Activated CD8-positive, alpha-beta memory T cell treated with anti-CD3 and anti-CD28 coated beads for 36 hours (primary cell): Measurements from ENCODE around the gene GSTP1. TPM values are rescaled to one million over a fixed set of nuclear protein-coding genes. Genes with fewer than 3 reads are reported as not detected.
"Not testable (repeated sequence)": the region's sequence is repeated elsewhere in the genome, so short reads cannot be mapped to it uniquely, and the experiment has no call there.

ENCODE experiments used
- CTCF ChIA-PET: fragments of 350-600 bp; sonication (Branson Sonifier 250); formaldehyde crosslinking; loops from one replicate; lab custom pipeline; 2021; ENCODE audit warnings: antibody characterized with exemption; lab: Charles Lee
- POLR2A ChIA-PET: fragments of 350-600 bp; sonication (Branson Sonifier 250); formaldehyde crosslinking; loops from one replicate; lab custom pipeline; 2021; ENCODE audit warnings: antibody characterized with exemption; lab: Charles Lee
- total RNA-seq, 2 experiments: library from RNA; stranded (reverse); gene quantifications; one replicate each; pipeline ENCODE4 v1.2.3, GENCODE V29; 2021

The GSTP1 gene
- total RNA-seq, 2 experiments from 2014 or later, result 471 to 491 TPM

DNA sequence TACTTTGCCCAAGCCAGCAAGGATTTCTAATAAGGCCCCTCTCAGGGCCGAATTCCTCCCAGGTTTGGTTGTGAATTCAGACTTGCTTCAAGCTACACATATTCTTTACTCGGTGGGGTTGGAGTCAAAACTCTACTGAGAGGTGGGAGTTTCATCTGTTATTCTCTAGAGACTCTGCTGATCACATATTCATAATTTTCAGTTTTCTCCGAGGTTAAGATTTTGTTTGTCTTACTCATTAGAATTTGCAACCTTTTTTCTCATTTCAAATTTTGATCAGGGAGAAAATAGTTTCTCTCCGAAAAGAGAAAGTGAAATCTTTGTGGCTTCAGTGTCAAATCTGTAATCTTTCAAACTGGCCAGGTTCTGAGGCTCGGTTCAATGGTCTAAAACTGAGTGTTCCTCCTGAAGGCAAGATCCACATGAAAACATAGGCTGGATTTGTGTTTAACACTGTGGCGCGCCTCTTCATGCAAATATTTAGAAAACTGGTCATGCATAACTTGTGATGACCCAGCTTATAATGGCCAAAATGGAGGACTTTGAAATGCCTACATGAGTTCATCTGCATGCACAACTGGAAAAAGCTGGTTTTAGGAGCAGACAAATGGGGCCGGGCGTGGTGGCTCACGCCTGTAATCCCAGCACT is 21.5 kb upstream of the GSTP1 start:
- CTCF ChIA-PET, result no interaction called here

DNA sequence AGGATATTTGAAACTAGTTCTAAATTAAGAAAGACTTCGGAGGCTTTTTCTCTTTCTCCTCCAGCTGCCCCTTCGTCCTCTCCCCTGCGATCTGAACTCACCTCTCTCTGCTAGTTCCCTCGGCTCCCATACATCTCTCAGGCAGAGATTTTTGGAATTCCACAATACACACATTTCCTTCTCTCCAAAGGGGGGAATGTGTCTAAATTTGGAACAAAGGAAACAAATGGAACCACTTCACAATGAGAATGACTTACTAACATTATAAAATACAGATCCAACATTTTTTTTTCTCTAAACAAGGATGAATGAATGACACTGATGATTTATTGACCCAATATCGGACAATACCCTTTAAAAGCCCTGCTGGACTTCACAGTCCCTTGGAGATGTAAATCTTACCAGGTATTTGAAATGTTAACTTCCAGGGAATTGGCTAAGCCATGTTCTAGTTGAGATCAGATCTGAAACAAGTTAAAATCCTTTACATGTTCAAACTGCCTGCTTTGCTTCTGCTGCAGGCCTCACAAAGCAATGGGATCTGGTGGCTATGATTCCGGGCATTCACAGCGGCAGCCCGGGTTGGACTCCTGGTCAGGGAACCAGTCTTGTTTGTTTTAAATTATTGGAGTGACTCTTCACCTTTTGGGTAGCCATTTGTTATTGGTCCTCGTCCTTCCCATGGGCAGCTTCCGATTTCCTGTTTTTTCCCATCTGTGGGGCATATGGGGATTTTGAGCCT is 20.5 kb upstream of the GSTP1 start:
- CTCF ChIA-PET, result no interaction called here
- POLR2A ChIA-PET, result no interaction called here

More for the DNA sequence above, 21.5 kb upstream of the GSTP1 start:
- POLR2A ChIA-PET, result no interaction called here

DNA sequence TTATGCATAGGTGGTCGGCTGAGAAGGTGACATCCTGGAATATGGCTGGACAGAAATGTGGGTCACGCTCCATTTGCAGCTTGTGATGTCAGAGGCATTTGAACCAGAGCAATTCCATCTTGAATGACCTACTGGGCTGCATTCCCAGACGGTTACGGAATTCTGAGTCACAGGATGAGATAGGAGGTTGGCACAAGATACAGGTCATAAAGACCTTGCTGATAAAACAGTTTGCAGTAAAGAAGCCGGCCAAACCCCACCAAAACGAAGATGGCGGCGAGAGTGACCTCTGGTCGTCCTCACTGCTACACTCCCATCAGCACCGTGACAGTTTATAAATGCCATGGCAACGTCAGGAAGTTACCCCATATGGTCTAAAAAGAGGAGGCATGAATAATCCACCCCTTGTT is 19.9 kb upstream of the GSTP1 start:
- CTCF ChIA-PET, POLR2A ChIA-PET: not testable (repeated sequence)

DNA sequence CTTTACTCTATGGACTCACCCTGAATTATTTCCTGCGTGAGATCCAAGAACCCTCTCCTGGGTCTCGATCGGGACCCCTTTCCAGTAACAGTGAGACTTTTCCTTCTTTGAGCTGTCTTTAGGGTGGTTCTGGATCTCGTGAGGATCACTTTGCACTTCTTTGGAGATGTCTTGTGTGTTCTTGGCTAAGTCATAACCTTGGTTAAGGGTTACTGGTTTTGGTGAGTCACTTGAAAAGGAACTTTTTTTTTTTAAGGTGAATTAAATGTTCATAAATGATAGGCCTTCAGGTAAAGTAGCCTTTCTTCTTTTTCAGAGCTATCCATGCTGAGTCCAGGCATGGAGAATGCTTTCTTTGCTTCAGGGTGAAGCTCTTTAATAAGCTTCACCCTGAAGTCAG is 19.4 kb upstream of the GSTP1 start:
- ChIA-PET CTCF (no interaction called here), POLR2A (no interaction called here)

DNA sequence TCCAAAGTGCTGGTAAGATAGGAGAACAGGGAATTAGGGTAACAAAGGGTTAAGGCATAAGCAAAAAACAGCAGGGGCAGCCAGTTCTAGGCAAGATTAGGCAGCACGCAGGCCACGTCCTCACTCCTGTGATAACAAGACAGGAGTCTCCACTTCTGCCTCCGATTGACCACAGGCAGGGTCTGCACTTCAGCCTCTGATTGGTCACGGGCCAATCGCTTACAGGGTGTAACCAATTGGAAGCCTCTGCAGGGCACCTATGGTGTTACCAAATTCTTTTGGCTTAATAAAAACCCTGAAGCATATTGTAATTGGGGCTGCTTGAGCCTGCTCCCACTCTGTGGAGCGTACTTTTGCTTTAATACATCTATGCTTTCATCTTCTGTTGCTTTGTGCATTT is 12.2 kb upstream of the GSTP1 start:
- ChIA-PET CTCF (interaction anchor here (1.2 kb wide), 1 partner anchor 74 kb away, joined by 3 read pairs; no protein-coding TSS in a partner anchor), POLR2A (no interaction called here)

DNA sequence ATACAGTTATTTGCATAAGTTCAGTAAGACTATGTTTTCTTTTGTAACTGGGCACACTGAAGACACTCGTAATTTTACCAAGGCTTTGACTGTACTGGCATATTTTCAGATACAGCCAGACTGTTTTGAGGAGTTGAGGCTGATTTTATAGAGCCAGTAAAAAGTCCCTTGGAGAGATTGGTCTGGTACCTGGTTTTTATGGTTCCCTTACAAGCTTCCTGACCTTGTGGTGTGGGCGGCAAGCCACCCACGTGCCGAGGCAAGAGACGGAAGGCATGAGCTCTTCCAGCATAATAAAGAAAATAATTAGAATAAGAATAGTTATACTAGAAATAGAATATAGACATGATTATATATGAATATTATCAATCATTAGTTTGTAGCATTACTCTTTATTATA is 11.3 kb upstream of the GSTP1 start:
- CTCF ChIA-PET, result interaction anchor here (1.2 to 1.5 kb wide), 2 partner anchors 57 to 73 kb away, joined by 3 to 6 read pairs; partner anchors contain the start of gene NUDT8
- POLR2A ChIA-PET, result interaction anchor here (0.6 kb wide), 1 partner anchor 141 kb away, joined by 3 read pairs; no protein-coding TSS in a partner anchor

DNA sequence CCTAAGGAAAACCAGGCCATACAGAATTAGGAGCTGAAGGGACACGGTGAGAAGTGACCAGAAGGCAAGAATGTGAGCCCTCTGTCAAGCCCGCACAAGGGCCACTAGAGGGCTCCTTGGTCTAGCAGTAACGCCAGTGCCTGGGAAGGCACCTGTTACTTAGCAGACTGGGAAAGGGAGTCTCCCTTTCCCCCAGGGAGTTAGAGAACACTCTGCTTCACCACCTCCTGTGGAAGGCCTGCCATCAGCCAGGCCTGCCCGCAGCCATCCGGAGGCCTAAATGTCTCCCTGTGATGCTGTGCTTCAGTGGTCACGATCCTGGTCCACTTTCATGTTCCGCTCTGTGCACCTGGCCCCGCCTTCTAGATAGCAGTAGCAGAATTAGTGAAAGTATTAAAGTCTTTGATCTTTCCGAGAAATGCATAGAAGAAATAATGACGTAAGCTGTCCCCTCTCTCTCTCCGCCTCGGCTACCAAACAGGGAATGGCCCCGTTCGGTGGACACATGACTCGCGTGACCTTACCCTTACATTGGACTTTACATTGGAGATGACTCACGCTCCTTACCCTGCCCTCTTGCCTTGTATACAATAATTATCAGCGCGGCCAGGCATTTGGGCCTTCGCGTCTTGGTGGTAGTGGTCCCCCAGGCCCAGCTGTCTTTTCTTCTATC is 10.7 kb upstream of the GSTP1 start:
- POLR2A ChIA-PET, result interaction anchor here (0.6 kb wide), 1 partner anchor 140 kb away, joined by 3 read pairs; no protein-coding TSS in a partner anchor
- CTCF ChIA-PET, result interaction anchor here (1.2 to 1.5 kb wide), 2 partner anchors 56 to 73 kb away, joined by 3 to 6 read pairs; partner anchors contain the start of gene NUDT8

DNA sequence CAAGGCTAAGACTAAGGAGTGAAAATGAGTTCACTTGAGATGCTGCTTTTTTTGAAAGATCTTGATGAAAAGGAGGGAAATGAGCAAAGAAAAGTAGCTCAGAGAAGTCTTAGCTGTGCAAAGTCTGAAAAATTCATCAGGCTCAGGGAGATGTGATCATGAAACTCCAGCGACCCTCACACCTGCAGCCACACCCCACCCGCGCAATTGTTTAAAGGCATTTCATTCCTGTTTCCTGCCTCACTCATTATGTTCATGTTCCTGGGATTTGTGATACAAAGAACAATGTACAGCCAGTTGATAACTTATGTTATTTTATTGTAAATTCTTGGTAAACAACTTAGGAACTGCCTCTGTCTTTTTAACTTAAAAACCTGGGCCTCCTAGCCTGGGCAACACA is 8.7 kb upstream of the GSTP1 start:
- ChIA-PET CTCF (interaction anchor here (0.9 kb wide), 1 partner anchor 8 kb away, joined by 3 read pairs; the partner anchor contains the start of gene GSTP1), POLR2A (no interaction called here)

DNA sequence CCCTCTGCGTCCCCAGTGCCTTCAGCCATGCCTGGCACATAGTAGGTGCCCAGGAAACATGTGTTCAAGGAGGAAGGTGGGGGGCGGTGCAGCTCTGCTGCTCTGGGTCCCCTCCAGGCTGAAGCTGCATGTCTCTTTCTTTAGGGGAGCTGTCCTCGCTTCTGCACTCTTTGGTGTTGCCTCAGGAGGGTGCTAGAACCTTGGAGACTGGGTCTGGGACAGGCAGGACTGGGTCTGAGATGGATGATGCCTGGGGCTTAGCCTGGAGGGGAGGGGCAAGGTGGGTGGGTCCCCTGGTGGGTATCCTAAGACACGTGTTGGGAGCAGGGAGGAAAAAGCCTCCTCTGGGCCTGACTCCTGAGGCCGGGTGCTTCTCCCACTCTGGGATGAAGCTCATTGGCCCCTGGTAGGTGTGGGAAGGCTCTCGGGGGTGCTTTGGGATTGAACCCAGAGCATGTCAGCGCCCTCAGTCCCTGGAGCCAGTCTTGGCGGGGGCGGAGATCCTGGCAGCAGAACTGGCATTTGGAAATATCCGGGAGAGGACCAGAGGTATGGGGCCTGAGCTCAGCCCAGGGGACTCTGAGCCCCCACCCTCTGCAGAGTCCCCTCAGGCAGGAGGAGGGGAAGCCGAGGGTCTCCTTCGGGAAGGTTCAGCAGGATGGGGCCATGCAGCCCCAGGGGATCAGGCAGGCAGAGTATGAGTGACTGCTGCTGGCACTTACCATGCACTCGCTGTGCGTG is 6.7 kb upstream of the GSTP1 start:
- CTCF ChIA-PET, result interaction anchor here (1.2 to 1.5 kb wide), 2 partner anchors 37 to 38 kb away, joined by 3 read pairs; no protein-coding TSS in a partner anchor
- POLR2A ChIA-PET, result no interaction called here

DNA sequence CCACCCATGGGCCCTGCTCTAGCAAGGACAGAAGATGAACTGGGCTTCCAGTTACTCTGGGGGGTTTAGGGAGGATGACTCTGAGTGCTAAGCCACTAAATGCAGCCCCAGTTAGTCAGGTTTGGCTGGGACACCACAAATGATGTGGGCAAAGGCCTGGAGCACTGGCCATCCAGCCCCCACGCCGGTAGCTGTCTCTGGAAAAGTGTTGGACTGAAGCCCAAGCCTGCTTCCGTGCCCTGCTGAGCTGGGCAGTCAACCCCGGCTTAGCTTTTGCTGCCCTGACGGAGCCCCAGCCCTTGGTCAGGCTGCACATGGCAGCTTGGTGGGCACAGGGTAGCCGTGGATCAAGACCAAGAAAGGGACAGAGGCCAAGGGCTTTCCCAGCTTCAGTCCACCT is 5.7 kb upstream of the GSTP1 start:
- ChIA-PET CTCF (interaction anchor here (0.6 to 1.5 kb wide), 2 partner anchors 36 to 39 kb away, joined by 3 read pairs; no protein-coding TSS in a partner anchor), POLR2A (no interaction called here)

DNA sequence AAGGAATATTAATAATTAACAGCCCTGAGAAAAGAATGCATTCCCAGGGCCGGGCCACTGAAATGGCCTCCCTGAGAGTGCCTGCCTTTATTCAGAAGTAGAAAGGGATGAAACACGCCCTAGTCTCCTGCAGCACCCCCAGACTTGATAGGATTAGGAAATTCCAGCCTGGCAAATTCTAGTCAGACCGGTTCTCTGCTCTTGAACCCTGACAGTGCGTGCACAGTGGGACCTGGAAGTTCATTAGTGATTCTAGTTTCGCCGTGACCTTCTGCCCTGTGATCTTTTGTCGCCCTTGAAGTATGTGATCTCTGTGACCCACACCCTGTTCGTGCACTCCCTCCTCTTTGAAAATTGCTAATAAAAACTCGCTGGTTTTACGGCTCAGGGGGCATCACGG is 2.1 kb upstream of the GSTP1 start:
- CTCF ChIA-PET, result no interaction called here
- POLR2A ChIA-PET, result no interaction called here

DNA sequence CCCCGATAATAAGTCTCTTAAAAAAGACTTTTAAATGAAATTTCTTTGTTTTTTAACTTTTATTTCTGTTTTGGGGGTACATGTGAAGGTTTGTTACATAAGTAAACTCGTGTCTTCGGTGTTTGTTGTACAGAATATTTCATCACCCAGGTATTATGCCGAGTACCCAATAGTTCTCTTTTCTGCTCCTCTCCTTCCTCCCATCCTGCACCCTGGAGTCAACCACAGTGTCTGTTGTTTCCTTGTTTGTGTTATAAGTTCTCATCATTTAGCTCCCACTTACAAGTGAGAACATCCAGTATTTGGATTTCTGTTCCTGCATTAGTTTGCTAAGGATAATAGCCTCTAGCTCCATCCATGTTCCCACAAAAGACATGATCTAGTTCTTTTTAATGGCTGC is 1.6 kb upstream of the GSTP1 start:
- CTCF ChIA-PET, result no interaction called here
- POLR2A ChIA-PET, result no interaction called here

DNA sequence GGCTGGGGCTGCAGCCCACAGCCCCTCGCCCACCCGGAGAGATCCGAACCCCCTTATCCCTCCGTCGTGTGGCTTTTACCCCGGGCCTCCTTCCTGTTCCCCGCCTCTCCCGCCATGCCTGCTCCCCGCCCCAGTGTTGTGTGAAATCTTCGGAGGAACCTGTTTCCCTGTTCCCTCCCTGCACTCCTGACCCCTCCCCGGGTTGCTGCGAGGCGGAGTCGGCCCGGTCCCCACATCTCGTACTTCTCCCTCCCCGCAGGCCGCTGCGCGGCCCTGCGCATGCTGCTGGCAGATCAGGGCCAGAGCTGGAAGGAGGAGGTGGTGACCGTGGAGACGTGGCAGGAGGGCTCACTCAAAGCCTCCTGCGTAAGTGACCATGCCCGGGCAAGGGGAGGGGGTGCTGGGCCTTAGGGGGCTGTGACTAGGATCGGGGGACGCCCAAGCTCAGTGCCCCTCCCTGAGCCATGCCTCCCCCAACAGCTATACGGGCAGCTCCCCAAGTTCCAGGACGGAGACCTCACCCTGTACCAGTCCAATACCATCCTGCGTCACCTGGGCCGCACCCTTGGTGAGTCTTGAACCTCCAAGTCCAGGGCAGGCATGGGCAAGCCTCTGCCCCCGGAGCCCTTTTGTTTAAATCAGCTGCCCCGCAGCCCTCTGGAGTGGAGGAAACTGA is 731 bp downstream of the GSTP1 start:
- ChIA-PET CTCF (interaction anchor here (0.9 to 1.6 kb wide), 4 partner anchors 8 to 267 kb away, joined by 3 to 8 read pairs (median 4); no protein-coding TSS in a partner anchor), POLR2A (interaction anchor here (1.0 to 1.2 kb wide), 2 partner anchors 30 to 211 kb away, joined by 3 to 4 read pairs; partner anchors contain the start of gene CLCF1)

DNA sequence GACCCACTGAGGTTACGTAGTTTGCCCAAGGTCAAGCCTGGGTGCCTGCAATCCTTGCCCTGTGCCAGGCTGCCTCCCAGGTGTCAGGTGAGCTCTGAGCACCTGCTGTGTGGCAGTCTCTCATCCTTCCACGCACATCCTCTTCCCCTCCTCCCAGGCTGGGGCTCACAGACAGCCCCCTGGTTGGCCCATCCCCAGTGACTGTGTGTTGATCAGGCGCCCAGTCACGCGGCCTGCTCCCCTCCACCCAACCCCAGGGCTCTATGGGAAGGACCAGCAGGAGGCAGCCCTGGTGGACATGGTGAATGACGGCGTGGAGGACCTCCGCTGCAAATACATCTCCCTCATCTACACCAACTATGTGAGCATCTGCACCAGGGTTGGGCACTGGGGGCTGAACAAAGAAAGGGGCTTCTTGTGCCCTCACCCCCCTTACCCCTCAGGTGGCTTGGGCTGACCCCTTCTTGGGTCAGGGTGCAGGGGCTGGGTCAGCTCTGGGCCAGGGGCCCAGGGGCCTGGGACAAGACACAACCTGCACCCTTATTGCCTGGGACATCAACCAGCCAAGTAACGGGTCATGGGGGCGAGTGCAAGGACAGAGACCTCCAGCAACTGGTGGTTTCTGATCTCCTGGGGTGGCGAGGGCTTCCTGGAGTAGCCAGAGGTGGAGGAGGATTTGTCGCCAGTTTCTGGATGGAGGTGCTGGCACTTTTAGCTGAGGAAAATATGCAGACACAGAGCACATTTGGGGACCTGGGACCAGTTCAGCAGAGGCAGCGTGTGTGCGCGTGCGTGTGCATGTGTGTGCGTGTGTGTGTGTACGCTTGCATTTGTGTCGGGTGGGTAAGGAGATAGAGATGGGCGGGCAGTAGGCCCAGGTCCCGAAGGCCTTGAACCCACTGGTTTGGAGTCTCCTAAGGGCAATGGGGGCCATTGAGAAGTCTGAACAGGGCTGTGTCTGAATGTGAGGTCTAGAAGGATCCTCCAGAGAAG is 1.6 kb downstream of the GSTP1 start:
- ChIA-PET POLR2A (interaction anchor here (1.2 kb wide), 1 partner anchor 29 kb away, joined by 4 read pairs; no protein-coding TSS in a partner anchor), CTCF (interaction anchor here (0.6 to 1.0 kb wide), 2 partner anchors 268 to 603 kb away, joined by 3 to 4 read pairs; no protein-coding TSS in a partner anchor)

DNA sequence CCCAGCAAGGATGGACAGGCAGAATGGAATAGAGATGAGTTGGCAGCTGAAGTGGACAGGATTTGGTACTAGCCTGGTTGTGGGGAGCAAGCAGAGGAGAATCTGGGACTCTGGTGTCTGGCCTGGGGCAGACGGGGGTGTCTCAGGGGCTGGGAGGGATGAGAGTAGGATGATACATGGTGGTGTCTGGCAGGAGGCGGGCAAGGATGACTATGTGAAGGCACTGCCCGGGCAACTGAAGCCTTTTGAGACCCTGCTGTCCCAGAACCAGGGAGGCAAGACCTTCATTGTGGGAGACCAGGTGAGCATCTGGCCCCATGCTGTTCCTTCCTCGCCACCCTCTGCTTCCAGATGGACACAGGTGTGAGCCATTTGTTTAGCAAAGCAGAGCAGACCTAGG is 2.3 kb downstream of the GSTP1 start:
- POLR2A ChIA-PET, result no interaction called here
- CTCF ChIA-PET, result interaction anchor here (0.6 kb wide), 1 partner anchor 603 kb away, joined by 4 read pairs; no protein-coding TSS in a partner anchor

DNA sequence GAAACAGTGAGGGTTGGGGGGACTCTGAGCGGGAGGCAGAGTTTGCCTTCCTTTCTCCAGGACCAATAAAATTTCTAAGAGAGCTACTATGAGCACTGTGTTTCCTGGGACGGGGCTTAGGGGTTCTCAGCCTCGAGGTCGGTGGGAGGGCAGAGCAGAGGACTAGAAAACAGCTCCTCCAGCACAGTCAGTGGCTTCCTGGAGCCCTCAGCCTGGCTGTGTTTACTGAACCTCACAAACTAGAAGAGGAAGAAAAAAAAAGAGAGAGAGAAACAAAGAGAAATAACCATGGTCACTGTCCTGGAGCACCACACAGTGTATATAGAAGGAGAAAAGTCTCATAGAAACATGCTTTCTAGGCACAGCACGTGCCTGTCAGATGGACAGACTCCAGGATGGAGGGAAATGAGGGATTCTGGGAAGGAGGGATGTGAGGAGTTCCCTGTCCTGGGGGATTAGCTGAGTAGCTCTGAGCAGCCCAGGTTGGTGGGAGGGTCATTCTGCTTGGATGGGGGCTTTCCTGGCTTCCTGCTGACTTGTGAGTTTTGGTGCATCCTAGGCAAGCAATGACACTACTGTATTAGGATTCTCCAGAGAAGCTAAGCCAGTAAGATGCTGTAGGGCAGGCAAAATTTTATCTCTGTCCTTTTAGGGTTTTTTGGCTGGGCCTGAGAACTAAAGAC is 3.1 kb downstream of the GSTP1 start:
- CTCF ChIA-PET, result no interaction called here

DNA sequence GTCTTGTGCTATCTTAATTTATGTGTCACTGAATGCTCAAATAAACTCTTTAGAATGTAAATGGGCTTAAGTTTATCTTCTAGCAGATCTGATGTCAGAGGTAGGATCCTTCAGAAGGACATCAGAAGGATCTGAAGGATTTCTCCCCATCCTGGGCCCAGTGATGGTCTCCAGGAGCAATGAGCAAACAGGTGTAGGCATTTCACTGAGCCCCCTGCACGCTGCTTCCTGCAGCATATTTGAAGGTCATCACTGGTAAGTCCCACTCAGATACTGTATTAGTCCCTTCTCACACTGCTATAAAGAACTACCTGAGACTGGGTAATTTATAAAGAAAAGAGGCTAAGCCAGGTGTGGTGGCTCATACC is 4.5 kb downstream of the GSTP1 start:
- CTCF ChIA-PET, result no interaction called here
- POLR2A ChIA-PET, result no interaction called here

More for the DNA sequence above, 3.1 kb downstream of the GSTP1 start:
- POLR2A ChIA-PET, result no interaction called here
